Brain microvascular endothelial cell (primary cell): ENCODE results near the gene TAC4.

Experiments
- DNase-seq: peaks from one replicate; pipeline ENCODE4 v3.0.0-alpha.2; 2020
- H3K27ac ChIP-seq: fragments of 250-450 bp; sonication (Bioruptor Pico); 2 replicates; pipeline ENCODE4 v1.5.1; 2020; ENCODE audit warnings: mild to moderate bottlenecking, moderate library complexity
- H3K27me3 ChIP-seq: fragments of 250-450 bp; sonication (Bioruptor Pico); replicated peaks from 2 replicates; pipeline ENCODE4 v1.5.1; 2020; ENCODE audit warnings: mild to moderate bottlenecking
- H3K36me3 ChIP-seq: fragments of 250-450 bp; sonication (Bioruptor Pico); replicated peaks from 2 replicates; pipeline ENCODE4 v1.5.1; 2020; ENCODE audit warnings: mild to moderate bottlenecking
- H3K4me3 ChIP-seq: 2 replicates; pipeline ENCODE4 v1.5.1; 2011; ENCODE audit warnings: low read depth, mild to moderate bottlenecking, control low read depth, low read length, moderate library complexity
- CTCF ChIP-seq: IDR thresholded peaks from 2 replicates; pipeline ENCODE4 v1.5.1; 2011; ENCODE audit warnings: low read depth, mild to moderate bottlenecking, moderate library complexity, low read length, control low read depth, inconsistent platforms; ENCODE audit errors: missing control alignments
- in situ Hi-C: cut with HindIII; loops from 2 replicates; pipeline ENCODE4 v1.10.0; 2017; ENCODE audit warnings: low sequenced_read_pairs, low pct_ligation_motif_present

TAC4 gene

DNA sequence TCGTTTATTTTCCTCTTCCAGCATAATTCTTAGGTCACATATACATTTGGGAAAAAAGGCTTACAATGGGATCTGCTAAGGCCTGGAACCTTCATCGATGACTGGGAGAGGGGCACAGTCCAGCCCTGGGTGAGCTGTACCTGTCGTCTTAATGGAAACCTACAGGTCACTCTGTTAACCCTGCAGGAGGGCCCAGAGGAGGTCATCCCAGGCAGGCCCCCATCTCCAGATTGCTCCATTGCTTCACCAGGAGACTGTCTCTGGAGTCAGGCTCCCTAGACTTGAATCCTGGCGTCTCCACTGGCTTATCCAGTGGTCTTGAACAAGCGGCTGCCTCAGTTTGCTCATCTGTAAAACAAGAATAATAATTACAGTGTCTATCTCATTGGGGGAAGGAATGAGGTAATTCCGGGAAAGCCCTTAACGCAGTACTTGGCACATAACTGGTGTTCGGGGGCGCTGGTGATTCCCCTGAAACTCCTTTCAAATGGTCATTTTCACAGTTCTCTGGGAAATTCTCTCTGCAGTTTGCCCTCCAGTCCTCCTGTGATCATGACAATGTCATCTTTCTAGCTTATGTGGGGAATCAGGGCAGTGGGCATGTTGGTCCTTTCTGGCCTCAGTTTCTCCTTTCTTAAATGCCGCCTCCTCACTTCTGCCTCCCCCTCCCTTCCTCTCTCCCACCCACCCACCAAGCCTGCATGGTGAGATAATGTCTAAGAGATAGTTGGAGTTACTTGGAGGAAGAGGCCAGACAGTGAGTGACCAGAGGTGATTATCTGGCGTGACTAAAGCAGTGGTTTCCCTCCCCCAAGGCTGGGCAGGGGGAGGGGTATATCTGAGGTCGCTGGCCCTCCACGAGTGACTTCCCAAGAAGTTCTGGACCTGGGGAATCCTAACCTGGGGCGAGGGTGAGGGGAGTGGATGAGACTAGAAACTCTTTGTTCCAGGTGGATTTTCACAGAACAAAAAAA, 31.3 kb upstream of the TAC4 start:
- Histone ChIP-seq H3K27me3 (peaks cover 23% of the 10 kb centered on the region), H3K4me3 (no peak overlapping the region), H3K36me3 (no peaks in the 10 kb centered on the region), H3K27ac (no peak overlapping the region)
- TF ChIP-seq CTCF, result no peak
- in situ Hi-C loops, result no loop called here
- DNase-seq, result no peak

DNA sequence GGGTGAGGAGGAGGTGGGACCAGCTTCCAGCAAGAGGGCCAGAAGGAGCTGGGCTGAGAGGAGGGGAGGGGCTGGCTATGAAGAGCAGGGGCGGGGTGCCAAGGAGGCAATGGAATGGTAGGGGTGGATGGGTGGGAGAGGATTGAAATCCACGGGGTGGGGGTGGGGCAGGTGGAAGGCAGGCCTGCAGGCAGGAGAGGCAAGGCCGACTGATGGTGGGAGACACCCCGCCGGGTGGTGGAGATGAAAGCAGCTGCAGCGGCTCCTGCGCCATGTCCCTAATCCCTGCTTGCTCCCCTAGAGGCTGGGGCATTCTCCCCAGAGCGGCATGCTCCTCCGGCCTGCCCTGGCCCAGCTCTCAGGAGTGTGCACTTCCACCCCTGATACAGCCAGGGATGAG, 27.8 kb upstream of the TAC4 start:
- in situ Hi-C loops, result no loop called here
- H3K36me3 ChIP-seq, result no peaks in the 10 kb centered on the region
- peaks cover 13% of the 10 kb centered on the region for H3K27me3 ChIP-seq
- TF ChIP-seq CTCF, result no peak
- no peak overlapping the region for H3K27ac ChIP-seq
- H3K4me3 ChIP-seq, result no peak overlapping the region
- no peak for DNase-seq

DNA sequence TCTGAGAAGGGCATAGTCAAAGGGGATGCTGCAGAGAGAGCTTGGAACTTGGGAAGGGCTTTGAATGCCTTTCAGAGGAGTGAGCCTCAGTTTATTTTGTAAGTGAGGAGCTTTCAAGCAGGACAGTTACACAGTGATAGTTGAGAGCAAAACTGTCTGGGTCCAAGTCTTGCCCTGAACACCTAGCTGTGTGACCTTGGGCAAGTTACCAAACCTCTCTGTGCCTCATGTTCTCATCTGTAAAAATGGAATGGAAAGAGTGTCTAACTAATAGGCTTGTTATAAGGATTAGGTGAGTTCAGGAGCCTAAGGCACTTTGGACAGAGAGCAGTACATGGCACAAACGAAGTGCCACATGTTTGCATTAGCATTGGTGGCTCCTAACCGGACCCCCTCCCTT, 27.0 kb upstream of the TAC4 start:
- no peak for TF ChIP-seq CTCF
- peaks cover 11% of the 10 kb centered on the region for H3K27me3 ChIP-seq
- no peak overlapping the region for H3K27ac ChIP-seq
- H3K36me3 ChIP-seq, result no peaks in the 10 kb centered on the region
- H3K4me3 ChIP-seq, result no peak overlapping the region
- DNase-seq, result no peak
- in situ Hi-C loops, result no loop called here

- Histone ChIP-seq H3K4me3 (no peak overlapping the region), H3K36me3 (no peaks in the 10 kb centered on the region), H3K27ac (no peak overlapping the region), H3K27me3 (peaks cover 11% of the 10 kb centered on the region)
- in situ Hi-C loops, result no loop called here
- no peak for DNase-seq
- TF ChIP-seq CTCF, result no peak
These were observed 26.1 kb upstream of the TAC4 start for GRCh38 chr17:49873926-49874325.

DNA sequence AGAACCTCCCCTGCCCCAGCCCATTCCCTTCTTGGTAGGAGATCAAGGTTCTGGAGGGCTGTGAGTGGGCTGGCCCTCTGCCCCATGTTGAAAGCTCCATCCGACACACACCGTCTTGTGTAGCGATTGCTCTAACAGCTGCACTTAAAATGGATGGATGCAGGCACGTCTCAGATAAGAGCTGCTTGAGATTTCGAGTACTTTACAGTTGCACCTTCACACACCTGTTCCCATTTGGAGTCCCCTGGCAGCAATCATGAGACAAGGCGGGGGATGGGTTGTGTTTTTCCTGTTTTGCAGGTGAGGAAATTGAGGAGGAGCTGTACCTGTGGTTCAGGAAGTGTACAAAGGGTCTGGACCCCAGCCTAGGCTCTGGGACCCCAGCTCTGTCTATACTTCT, 25.6 kb upstream of the TAC4 start:
- TF ChIP-seq CTCF, result no peak

More for the DNA sequence above, 25.6 kb upstream of the TAC4 start:
- Histone ChIP-seq H3K4me3 (no peak overlapping the region), H3K27ac (no peak overlapping the region), H3K27me3 (peaks cover 12% of the 10 kb centered on the region), H3K36me3 (no peaks in the 10 kb centered on the region)
- in situ Hi-C loops, result no loop called here
- DNase-seq, result no peak
